ENCODE results near the gene ZNF648. TPM values are rescaled to one million over a fixed set of nuclear protein-coding genes. Genes with fewer than 3 reads are reported as not detected.

The ZNF648 gene
- total and polyA plus RNA-seq, 10 of the 15 experiments (the other 5 are each of a cell fraction or from before 2014, with no cell fraction given): 0.05 TPM; not detected in 9

DNA sequence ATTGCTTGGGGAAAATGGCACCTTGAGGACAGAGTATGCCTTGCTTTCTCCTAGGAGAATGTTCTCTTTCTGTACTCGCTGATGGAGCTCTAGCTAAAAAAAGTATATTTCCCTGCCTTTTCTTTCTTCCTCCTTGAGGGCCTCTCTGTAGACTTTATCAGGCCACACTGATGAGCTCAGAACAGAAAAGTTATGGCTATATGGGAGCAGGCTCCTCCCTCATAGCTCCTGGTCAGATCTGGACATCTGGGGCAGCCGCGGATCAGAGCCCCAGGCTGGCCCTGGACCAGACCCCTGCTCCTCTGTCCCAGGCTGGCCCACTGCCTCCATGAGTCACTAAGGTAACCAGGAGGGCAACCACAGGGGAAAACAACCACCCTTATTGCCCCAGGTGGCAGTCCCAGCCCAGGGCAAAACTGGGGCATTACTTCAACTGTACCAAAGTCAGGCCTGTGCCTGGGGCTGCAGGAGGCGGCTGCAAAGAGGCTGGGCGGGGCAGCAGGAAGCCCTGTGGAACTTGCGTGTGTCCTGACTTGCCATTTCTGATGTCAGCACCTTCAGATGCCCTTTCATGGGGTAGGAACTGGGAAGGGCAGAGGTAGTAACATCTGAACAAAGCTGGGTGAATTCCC is 26.3 kb upstream of the ZNF648 start:
- no peak overlapping the region for H3K9ac ChIP-seq (ENCODE audit: control insufficient read depth, insufficient read depth, low read length)
- no peak for FAIRE-seq
- POLR2A ChIA-PET: no interaction called here

More for the DNA sequence above, 26.3 kb upstream of the ZNF648 start:
- Histone ChIP-seq H3K4me2 (ENCODE audit: control insufficient read depth, insufficient read depth) (no peak overlapping the region), H3K27ac (ENCODE audit: control insufficient read depth, insufficient read depth) (no peak overlapping the region), H3K79me2 (ENCODE audit: control insufficient read depth, insufficient read depth, low read length) (no peaks in the 10 kb centered on the region), H3K9me3 (replicated peaks; ENCODE audit: control insufficient read depth, insufficient read depth, low read length) (no peaks in the 10 kb centered on the region), H4K20me1 (ENCODE audit: control insufficient read depth, insufficient read depth) (no peaks in the 10 kb centered on the region), H3K4me3 (no peak overlapping the region), H2AFZ (ENCODE audit: control insufficient read depth, low read depth, low read length) (no peak overlapping the region), H3K36me3 (ENCODE audit: control insufficient read depth in 2 of 2, insufficient read depth in 2 of 2, low read length in 1 of 2) (no peaks in the 10 kb centered on the region), H3K4me1 (ENCODE audit: control insufficient read depth, insufficient read depth, low read length) (no peaks in the 10 kb centered on the region), H3K27me3 (replicated peaks in 1 of 2; ENCODE audit: control insufficient read depth in 2 of 2, insufficient read depth in 2 of 2, low read length in 1 of 2) (no peaks in the 10 kb centered on the region; a peak in 2 of 4 replicates)
- ATAC-seq (no peak), DNase-seq (ENCODE audit: low read depth, low spot score) (no peak)
- no TSS peak for BruUV-seq (replicated peaks)
- RAD21 ChIA-PET (ENCODE audit: unreplicated experiment): interaction anchor here (0.8 to 1.7 kb wide), 2 partner anchors 56 to 309 kb away, joined by 3 read pairs; no protein-coding TSS in a partner anchor
- in situ Hi-C loops (cut with MboI) (loop anchor here (5.0 kb wide), 1 partner anchor 309 kb away; no protein-coding TSS in a partner anchor), intact Hi-C loops (cut with micrococcal nuclease; ENCODE audit: unreplicated experiment) (loop anchor here (5.0 kb wide), 2 partner anchors 509 to 694 kb away; no protein-coding TSS in a partner anchor)
- CTCF ChIA-PET: interaction anchor here (0.5 to 6.0 kb wide), 6 partner anchors 10 to 508 kb away, joined by 3 to 64 read pairs (median 3); no protein-coding TSS in a partner anchor
- TF ChIP-seq, protein P1, sequence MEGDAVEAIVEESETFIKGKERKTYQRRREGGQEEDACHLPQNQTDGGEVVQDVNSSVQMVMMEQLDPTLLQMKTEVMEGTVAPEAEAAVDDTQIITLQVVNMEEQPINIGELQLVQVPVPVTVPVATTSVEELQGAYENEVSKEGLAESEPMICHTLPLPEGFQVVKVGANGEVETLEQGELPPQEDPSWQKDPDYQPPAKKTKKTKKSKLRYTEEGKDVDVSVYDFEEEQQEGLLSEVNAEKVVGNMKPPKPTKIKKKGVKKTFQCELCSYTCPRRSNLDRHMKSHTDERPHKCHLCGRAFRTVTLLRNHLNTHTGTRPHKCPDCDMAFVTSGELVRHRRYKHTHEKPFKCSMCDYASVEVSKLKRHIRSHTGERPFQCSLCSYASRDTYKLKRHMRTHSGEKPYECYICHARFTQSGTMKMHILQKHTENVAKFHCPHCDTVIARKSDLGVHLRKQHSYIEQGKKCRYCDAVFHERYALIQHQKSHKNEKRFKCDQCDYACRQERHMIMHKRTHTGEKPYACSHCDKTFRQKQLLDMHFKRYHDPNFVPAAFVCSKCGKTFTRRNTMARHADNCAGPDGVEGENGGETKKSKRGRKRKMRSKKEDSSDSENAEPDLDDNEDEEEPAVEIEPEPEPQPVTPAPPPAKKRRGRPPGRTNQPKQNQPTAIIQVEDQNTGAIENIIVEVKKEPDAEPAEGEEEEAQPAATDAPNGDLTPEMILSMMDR (IDR thresholded peaks at IDR 0.05 in 2 of 3, conservative IDR thresholded peaks at IDR 0.05 in 1 of 3; ENCODE audit: control insufficient read depth in 2 of 3, extremely low read depth in 1 of 3, insufficient read depth in 1 of 3, low read depth in 3 of 3, low read length in 3 of 3): no peak
- no peak for TF ChIP-seq SMAD5 (IDR thresholded peaks at IDR 0.05; ENCODE audit: low read depth)
- no peak for TF ChIP-seq RFX5 (IDR thresholded peaks at IDR 0.05; ENCODE audit: low read depth, low read length)
- no peak for TF ChIP-seq MTA2 (IDR thresholded peaks at IDR 0.05; ENCODE audit: low read depth)
- TF ChIP-seq BHLHE40 (IDR thresholded peaks at IDR 0.05; ENCODE audit: borderline replicate concordance in 1 of 2, low read depth in 2 of 2, low read length in 1 of 2): no peak
- no peak for TF ChIP-seq WRNIP1 (IDR thresholded peaks at IDR 0.05; ENCODE audit: borderline replicate concordance, low read depth, low read length)
- TF ChIP-seq ZNF274 (IDR thresholded peaks at IDR 0.05; ENCODE audit: insufficient read depth, insufficient read length): no peak
- TF ChIP-seq, protein P2, sequence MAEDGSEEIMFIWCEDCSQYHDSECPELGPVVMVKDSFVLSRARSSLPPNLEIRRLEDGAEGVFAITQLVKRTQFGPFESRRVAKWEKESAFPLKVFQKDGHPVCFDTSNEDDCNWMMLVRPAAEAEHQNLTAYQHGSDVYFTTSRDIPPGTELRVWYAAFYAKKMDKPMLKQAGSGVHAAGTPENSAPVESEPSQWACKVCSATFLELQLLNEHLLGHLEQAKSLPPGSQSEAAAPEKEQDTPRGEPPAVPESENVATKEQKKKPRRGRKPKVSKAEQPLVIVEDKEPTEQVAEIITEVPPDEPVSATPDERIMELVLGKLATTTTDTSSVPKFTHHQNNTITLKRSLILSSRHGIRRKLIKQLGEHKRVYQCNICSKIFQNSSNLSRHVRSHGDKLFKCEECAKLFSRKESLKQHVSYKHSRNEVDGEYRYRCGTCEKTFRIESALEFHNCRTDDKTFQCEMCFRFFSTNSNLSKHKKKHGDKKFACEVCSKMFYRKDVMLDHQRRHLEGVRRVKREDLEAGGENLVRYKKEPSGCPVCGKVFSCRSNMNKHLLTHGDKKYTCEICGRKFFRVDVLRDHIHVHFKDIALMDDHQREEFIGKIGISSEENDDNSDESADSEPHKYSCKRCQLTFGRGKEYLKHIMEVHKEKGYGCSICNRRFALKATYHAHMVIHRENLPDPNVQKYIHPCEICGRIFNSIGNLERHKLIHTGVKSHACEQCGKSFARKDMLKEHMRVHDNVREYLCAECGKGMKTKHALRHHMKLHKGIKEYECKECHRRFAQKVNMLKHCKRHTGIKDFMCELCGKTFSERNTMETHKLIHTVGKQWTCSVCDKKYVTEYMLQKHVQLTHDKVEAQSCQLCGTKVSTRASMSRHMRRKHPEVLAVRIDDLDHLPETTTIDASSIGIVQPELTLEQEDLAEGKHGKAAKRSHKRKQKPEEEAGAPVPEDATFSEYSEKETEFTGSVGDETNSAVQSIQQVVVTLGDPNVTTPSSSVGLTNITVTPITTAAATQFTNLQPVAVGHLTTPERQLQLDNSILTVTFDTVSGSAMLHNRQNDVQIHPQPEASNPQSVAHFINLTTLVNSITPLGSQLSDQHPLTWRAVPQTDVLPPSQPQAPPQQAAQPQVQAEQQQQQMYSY (CRISPR knock-in tag; IDR thresholded peaks at IDR 0.05): no peak
- no peak for TF ChIP-seq GABPA (IDR thresholded peaks at IDR 0.05; ENCODE audit: low read depth)
- no peak for TF ChIP-seq GATAD2B (conservative IDR thresholded peaks at IDR 0.05; ENCODE audit: low read depth)
- TF ChIP-seq, protein P3, sequence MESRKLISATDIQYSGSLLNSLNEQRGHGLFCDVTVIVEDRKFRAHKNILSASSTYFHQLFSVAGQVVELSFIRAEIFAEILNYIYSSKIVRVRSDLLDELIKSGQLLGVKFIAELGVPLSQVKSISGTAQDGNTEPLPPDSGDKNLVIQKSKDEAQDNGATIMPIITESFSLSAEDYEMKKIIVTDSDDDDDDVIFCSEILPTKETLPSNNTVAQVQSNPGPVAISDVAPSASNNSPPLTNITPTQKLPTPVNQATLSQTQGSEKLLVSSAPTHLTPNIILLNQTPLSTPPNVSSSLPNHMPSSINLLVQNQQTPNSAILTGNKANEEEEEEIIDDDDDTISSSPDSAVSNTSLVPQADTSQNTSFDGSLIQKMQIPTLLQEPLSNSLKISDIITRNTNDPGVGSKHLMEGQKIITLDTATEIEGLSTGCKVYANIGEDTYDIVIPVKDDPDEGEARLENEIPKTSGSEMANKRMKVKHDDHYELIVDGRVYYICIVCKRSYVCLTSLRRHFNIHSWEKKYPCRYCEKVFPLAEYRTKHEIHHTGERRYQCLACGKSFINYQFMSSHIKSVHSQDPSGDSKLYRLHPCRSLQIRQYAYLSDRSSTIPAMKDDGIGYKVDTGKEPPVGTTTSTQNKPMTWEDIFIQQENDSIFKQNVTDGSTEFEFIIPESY (IDR thresholded peaks at IDR 0.05): no peak
- TF ChIP-seq CHD4 (IDR thresholded peaks at IDR 0.05): no peak
- SMC1A ChIA-PET (ENCODE audit: uncharacterized antibody, unreplicated experiment): interaction anchor here (0.9 to 1.8 kb wide), 5 partner anchors 56 to 507 kb away, joined by 3 to 8 read pairs (median 3); no protein-coding TSS in a partner anchor
- WGBS (ENCODE audit: insufficient coverage, insufficient replicate concordance, low lambda C conversion rate, missing lambda C conversion rate): 43% methylated on average over 6 of the region's 6 CpGs

Measured in GM12878 (cell line).